ENCODE data around the gene TMEM45A.

DNA sequence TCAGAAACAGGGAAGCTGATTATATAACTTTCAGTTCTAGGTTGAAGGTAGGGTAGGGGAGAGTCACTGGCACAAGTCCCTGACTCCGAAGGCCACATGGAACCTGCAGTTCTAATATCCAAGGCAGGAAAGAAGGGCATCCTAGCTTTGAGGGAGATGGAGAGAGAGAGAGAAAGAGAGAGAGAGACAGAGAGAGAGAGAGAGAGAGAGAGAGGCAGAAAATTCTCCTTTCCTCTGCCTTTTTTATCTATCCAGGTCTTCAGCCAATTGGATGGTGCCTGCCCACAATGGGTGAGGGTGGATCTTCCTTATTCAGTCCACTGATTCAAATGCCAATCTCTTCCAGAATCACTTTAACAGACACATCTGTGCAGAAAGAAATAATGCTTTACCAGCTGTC is 35.7 kb upstream of the TMEM45A start:
- TF ChIP-seq, protein P1, sequence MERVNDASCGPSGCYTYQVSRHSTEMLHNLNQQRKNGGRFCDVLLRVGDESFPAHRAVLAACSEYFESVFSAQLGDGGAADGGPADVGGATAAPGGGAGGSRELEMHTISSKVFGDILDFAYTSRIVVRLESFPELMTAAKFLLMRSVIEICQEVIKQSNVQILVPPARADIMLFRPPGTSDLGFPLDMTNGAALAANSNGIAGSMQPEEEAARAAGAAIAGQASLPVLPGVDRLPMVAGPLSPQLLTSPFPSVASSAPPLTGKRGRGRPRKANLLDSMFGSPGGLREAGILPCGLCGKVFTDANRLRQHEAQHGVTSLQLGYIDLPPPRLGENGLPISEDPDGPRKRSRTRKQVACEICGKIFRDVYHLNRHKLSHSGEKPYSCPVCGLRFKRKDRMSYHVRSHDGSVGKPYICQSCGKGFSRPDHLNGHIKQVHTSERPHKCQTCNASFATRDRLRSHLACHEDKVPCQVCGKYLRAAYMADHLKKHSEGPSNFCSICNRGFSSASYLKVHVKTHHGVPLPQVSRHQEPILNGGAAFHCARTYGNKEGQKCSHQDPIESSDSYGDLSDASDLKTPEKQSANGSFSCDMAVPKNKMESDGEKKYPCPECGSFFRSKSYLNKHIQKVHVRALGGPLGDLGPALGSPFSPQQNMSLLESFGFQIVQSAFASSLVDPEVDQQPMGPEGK (CRISPR knock-in tag; IDR thresholded peaks at IDR 0.05; ENCODE audit: borderline replicate concordance): no peak
- TF ChIP-seq ZFP3 (CRISPR knock-in tag; IDR thresholded peaks at IDR 0.05) (no peak), TOX (CRISPR knock-in tag; IDR thresholded peaks at IDR 0.05; ENCODE audit: borderline replicate concordance) (no peak), ZC3H10 (CRISPR knock-in tag; IDR thresholded peaks at IDR 0.05) (no peak), SNAI2 (CRISPR knock-in tag; IDR thresholded peaks at IDR 0.05) (no peak), CSDC2 (CRISPR knock-in tag; IDR thresholded peaks at IDR 0.05) (no peak), ZFP30 (CRISPR knock-in tag; IDR thresholded peaks at IDR 0.05) (no peak), PPARA (CRISPR knock-in tag; IDR thresholded peaks at IDR 0.05; ENCODE audit: borderline replicate concordance) (no peak)
- TF ChIP-seq, protein P2, sequence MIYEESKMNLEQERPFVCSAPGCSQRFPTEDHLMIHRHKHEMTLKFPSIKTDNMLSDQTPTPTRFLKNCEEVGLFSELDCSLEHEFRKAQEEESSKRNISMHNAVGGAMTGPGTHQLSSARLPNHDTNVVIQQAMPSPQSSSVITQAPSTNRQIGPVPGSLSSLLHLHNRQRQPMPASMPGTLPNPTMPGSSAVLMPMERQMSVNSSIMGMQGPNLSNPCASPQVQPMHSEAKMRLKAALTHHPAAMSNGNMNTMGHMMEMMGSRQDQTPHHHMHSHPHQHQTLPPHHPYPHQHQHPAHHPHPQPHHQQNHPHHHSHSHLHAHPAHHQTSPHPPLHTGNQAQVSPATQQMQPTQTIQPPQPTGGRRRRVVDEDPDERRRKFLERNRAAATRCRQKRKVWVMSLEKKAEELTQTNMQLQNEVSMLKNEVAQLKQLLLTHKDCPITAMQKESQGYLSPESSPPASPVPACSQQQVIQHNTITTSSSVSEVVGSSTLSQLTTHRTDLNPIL (CRISPR knock-in tag; IDR thresholded peaks at IDR 0.05; ENCODE audit: low read depth): no peak

All from SK-N-SH treated with all-trans-retinoic acid at 6 μM for 48 hours (cell line).